Suprapubic skin (tissue), 4 donors: ENCODE results near the gene HIBADH. TPM values are rescaled to one million over a fixed set of nuclear protein-coding genes. Genes with fewer than 3 reads are reported as not detected.
"Not testable (repeated sequence)": the region's sequence is repeated elsewhere in the genome, so short reads cannot be mapped to it uniquely, and the experiment has no call there.

Experiments used
- DNase-seq, 2 donors: peaks; one replicate each; pipeline ENCODE4 v3.0.0-alpha.2; 2019; ENCODE audit warnings: low spot score in 2 of 2
- H3K27ac ChIP-seq: fragments of 200-600 bp; sonication (generic); one replicate; pipeline ENCODE4 v1.5.1; 2019
- H3K27me3 ChIP-seq: fragments of 200-600 bp; sonication (generic); one replicate; pipeline ENCODE4 v1.5.1; 2019
- H3K36me3 ChIP-seq: fragments of 200-600 bp; sonication (generic); one replicate; pipeline ENCODE4 v1.5.1; 2019
- H3K4me1 ChIP-seq: fragments of 200-600 bp; sonication (generic); one replicate; pipeline ENCODE4 v1.5.1; 2019
- H3K4me3 ChIP-seq: fragments of 200-600 bp; sonication (generic); one replicate; pipeline ENCODE4 v1.5.1; 2019; ENCODE audit warnings: mild to moderate bottlenecking
- H3K9me3 ChIP-seq: fragments of 200-600 bp; sonication (generic); one replicate; pipeline ENCODE4 v1.5.1; 2019
- EP300 ChIP-seq: sonication (generic); formaldehyde crosslinking; IDR thresholded peaks from one replicate; pipeline ENCODE4 v1.6.1; 2017; ENCODE audit warnings: antibody characterized with exemption
- POLR2A ChIP-seq, 2 donors: fragments of 450-650 bp; IDR thresholded peaks; one replicate each; pipeline ENCODE4 v1.6.1; 2017; ENCODE audit warnings: antibody characterized with exemption in 2 of 2, mild to moderate bottlenecking in 2 of 2, moderate library complexity in 2 of 2
- POLR2AphosphoS5 ChIP-seq, 3 donors: sonication (generic); formaldehyde crosslinking; IDR thresholded peaks; one replicate each; pipeline ENCODE4 v1.6.1; 2017; ENCODE audit warnings: antibody characterized with exemption in 3 of 3
- WGBS: methylation state at CpG from one replicate; pipeline ENCODE4 v1.1.5; 2018; 5-methylcytosine and 5-hydroxymethylcytosine counted together
- total RNA-seq, 4 donors: library from RNA; depleted of rRNA; stranded (reverse); fragments of >200 nt; gene quantifications; one replicate each; pipeline ENCODE4 v1.1.0, GENCODE V29; 2016
- TF ChIP-seq, protein P1 (sequence below), 2 donors: fragments of 200-600 bp in 1 of 2; fragments of 450-650 bp in 1 of 2; sonication (generic) in 1 of 2; IDR thresholded peaks; one replicate each; pipeline ENCODE4 v1.5.1; 2016 to 2019; ENCODE audit warnings: antibody characterized with exemption in 2 of 2, mild to moderate bottlenecking in 1 of 2, moderate library complexity in 1 of 2

The HIBADH gene
- total RNA-seq, 4 donors from 2014 or later = 27.9 to 35.2 (median 30.2) TPM

DNA sequence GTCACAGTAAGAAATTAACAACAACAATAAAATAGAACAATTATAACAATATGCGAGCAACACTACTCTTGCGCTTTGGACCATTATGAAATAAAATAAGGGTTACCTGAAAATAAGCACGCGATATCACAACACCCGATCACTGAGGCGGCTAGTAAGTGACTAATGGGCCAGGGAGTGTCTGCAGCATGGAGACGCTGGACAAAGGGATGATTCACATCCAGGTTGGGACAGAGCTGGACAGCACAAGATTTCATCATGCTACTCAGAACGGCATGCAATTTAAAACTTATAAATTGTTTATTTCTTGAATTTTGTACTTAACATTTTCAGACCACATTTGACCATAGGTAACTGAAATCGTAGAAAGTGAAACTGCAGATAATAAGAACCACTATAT lies 15.6 kb downstream of the HIBADH start:
- Histone ChIP-seq H3K4me1 (peaks cover 6% of the 10 kb centered on the region), H3K9me3 (no peaks in the 10 kb centered on the region), H3K4me3 (no peak overlapping the region), H3K27me3 (no peaks in the 10 kb centered on the region), H3K36me3 (peaks cover 11% of the 10 kb centered on the region), H3K27ac (no peak overlapping the region)
- no peak for TF ChIP-seq POLR2AphosphoS5 (IDR thresholded peaks at IDR 0.05)
- no peak for TF ChIP-seq POLR2A (IDR thresholded peaks at IDR 0.05)
- no peak for TF ChIP-seq EP300
- TF ChIP-seq, protein P1, sequence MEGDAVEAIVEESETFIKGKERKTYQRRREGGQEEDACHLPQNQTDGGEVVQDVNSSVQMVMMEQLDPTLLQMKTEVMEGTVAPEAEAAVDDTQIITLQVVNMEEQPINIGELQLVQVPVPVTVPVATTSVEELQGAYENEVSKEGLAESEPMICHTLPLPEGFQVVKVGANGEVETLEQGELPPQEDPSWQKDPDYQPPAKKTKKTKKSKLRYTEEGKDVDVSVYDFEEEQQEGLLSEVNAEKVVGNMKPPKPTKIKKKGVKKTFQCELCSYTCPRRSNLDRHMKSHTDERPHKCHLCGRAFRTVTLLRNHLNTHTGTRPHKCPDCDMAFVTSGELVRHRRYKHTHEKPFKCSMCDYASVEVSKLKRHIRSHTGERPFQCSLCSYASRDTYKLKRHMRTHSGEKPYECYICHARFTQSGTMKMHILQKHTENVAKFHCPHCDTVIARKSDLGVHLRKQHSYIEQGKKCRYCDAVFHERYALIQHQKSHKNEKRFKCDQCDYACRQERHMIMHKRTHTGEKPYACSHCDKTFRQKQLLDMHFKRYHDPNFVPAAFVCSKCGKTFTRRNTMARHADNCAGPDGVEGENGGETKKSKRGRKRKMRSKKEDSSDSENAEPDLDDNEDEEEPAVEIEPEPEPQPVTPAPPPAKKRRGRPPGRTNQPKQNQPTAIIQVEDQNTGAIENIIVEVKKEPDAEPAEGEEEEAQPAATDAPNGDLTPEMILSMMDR (IDR thresholded peaks at IDR 0.05) = no peak
- WGBS = 95% methylated on average over 9 of the region's 9 CpGs
- DNase-seq = no peak

DNA sequence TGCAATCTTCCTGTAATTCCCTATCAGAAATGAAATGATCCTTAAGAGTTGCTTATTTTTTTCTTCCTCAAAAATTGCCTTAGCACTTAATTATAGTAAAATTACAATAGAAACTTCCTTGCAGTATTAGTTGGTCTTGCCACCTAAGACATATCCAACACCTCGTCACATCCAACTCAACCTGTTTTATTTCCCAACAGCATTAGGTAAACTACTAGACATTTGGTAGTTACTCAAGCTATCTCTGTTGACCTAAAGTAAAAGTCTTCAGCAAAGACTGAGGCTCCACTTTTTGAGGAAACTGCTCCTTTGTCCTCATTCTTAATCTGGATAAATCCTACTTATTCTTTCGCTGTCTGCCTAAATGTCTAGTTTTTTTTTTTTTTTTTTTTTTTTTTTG lies 20.4 kb downstream of the HIBADH start:
- Histone ChIP-seq H3K4me1 (peaks cover 8% of the 10 kb centered on the region), H3K9me3 (no peaks in the 10 kb centered on the region), H3K27ac (no peak overlapping the region), H3K4me3 (no peak overlapping the region), H3K27me3 (no peaks in the 10 kb centered on the region), H3K36me3 (peaks cover 7% of the 10 kb centered on the region)
- TF ChIP-seq POLR2AphosphoS5 (IDR thresholded peaks at IDR 0.05) (no peak), EP300 (no peak), POLR2A (IDR thresholded peaks at IDR 0.05) (no peak)
- TF ChIP-seq, protein P1 (IDR thresholded peaks at IDR 0.05) = no peak
- no peak for DNase-seq
- WGBS = 95% methylated on average over 2 of the region's 2 CpGs

DNA sequence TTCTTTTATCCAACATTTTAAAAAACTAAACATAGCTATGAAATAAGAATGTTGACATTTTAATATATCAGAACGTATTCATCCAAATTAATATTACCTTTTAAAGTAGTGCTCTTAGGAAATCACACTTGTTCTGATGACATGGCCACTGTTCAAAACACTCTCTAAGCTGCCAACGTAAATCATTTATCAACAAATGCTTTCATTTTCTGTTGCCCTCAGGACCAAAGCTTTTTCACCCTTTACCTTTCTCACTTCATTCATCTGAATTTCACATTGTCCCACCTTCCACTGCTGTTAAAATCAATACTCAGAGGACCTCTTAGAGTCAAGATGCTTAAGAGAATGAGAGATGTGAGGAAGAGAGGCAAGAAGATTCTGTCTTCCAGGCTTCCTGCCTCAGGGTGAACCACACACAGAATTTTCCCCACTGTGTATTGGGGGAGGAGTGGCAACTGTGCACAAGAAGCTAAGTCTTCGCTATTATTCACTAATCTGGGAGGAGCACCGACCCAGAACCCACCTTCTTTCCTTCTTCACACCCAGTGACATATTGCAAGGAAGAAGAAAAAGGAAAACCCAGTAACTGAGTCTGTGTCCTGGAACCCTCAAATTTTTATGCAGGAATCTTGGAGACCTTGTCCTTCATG lies 21.0 kb downstream of the HIBADH start:
- TF ChIP-seq, protein P1 (IDR thresholded peaks at IDR 0.05) = no peak
- no peak for TF ChIP-seq POLR2AphosphoS5 (IDR thresholded peaks at IDR 0.05)
- TF ChIP-seq EP300 = no peak
- WGBS = 49% methylated on average over 4 of the region's 4 CpGs
- Histone ChIP-seq H3K36me3 (peaks cover 1% of the 10 kb centered on the region), H3K4me3 (no peak overlapping the region), H3K27ac (no peak overlapping the region), H3K27me3 (no peaks in the 10 kb centered on the region), H3K4me1 (peaks cover 10% of the 10 kb centered on the region), H3K9me3 (no peaks in the 10 kb centered on the region)
- no peak for DNase-seq

DNA sequence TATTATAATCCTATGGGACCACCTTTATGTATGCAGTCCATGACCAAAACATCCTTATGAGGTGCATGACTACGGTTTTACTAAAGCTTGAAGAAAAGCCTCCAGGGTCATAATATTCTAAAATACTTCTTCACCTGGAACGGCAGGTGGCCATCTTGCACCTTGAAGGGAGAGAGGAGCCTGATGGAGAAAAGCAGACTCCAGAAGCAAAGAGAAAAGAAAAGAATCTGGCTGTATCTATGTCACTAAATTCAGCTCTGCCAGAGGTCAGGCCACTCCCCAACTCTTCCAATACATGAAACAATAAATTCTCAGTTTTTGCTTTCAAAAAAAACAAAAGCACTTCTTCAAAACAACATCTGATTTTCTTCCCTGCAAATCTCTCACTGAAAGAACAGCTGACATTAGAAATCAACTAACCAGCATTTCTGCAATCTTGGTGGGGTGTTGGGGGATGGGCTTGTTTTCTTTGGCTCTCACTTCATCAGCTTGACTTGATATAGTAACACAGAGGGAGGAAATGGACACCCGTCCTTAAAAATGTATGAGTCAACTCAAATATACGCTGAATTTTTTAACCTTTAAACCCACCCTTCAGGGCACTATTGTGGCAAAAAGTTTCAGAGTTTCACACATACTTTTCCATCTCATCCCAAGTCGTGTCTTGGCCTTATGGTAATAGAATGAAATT lies 21.7 kb downstream of the HIBADH start:
- H3K9me3 ChIP-seq = no peaks in the 10 kb centered on the region
- no peak overlapping the region for H3K4me3 ChIP-seq
- no peak overlapping the region for H3K27ac ChIP-seq
- H3K27me3 ChIP-seq = no peaks in the 10 kb centered on the region
- peaks cover 15% of the 10 kb centered on the region for H3K4me1 ChIP-seq
- H3K36me3 ChIP-seq = no peaks in the 10 kb centered on the region
- DNase-seq = no peak
- TF ChIP-seq EP300 = no peak
- TF ChIP-seq POLR2AphosphoS5 (IDR thresholded peaks at IDR 0.05) = no peak
- TF ChIP-seq, protein P1 (IDR thresholded peaks at IDR 0.05) = no peak
- no peak for TF ChIP-seq POLR2A (IDR thresholded peaks at IDR 0.05)
- 36% methylated on average over 5 of the region's 5 CpGs for WGBS

DNA sequence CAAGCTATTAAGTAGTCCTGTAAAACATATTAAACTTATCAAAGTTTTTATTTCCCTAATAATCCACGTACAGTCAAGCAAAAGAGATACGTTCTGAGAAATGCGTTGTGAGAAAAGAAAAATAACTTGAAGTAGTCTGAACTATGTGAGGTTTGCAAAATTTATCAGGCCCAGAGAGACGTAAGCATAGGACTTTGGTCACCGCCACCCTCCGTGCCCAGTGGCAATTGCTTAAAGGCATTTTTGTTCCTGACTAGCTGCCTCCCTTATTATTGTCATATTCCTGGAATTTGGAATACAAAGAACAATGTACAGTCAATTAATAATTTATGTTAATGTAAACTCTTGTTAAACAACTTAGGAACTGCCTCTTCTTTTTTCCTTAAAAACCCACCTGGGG lies 22.8 kb downstream of the HIBADH start:
- DNase-seq = no peak
- Histone ChIP-seq H3K4me3 (no peak overlapping the region), H3K36me3 (no peaks in the 10 kb centered on the region), H3K4me1 (peaks cover 18% of the 10 kb centered on the region), H3K27ac (no peak overlapping the region), H3K27me3 (no peaks in the 10 kb centered on the region), H3K9me3 (no peaks in the 10 kb centered on the region)
- TF ChIP-seq POLR2AphosphoS5 (IDR thresholded peaks at IDR 0.05) (no peak), POLR2A (IDR thresholded peaks at IDR 0.05) (no peak), EP300 (no peak)
- TF ChIP-seq, protein P1 (IDR thresholded peaks at IDR 0.05) = no peak
- 92% methylated on average over 6 of the region's 6 CpGs for WGBS

DNA sequence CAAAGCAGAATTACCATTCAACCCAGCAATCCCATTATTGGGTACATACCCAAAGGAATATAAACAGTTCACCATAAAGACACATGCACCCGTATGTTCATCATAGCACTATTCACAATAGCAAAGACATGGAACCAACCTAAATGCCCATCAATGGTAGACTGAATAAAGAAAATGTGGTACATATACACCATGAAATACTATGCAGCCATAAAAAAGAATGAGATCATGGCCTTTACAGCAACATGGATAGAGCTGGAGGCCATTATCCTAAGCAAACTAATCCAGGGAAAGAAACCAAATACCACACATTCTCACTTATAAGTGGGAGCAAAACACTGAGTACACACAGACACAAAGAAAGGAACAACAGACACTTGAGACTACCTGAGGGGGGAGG lies 23.6 kb downstream of the HIBADH start:
- H3K4me1 ChIP-seq = peaks cover 18% of the 10 kb centered on the region
- not testable (repeated sequence) for DNase-seq, H3K27ac ChIP-seq, H3K36me3 ChIP-seq, H3K9me3 ChIP-seq, H3K27me3 ChIP-seq, H3K4me3 ChIP-seq
- WGBS = 100% methylated on average over 1 of the region's 1 CpG
